Measurements from ENCODE around the gene SYNDIG1L.

DNA sequence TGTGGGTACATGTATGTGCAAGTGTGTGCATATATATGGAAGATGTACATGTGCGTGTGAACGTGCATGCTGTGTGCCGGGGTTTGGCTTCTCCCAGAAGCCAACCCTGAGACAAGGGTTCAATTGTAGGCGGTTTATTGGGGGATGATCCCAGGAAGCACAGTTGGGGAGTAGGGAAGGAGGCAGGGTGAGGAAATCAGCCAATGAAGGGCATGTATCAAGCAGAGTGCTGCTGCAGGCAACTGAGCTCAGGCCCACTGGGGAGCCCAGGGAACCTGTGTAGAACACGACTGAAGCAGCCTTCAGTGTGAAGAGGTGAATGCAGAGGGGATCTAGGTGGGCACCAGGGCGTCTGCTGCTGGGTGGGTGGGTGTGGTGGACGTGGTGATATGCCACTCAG is 21.6 kb downstream of the SYNDIG1L start:
- TF ChIP-seq CTCF (IDR thresholded peaks at IDR 0.05; ENCODE audit: low read length): no peak
- TF ChIP-seq EZH2phosphoT487 (IDR thresholded peaks at IDR 0.05; ENCODE audit: low read length): no peak
- TF ChIP-seq EZH2 (optimal IDR thresholded peaks at IDR 0.05; ENCODE audit: low read depth, low read length): no peak
